ENCODE data around the gene AHNAK. TPM values are rescaled to one million over a fixed set of nuclear protein-coding genes. Genes with fewer than 3 reads are reported as not detected.
"Not testable (repeated sequence)": the region's sequence is repeated elsewhere in the genome, so short reads cannot be mapped to it uniquely, and the experiment has no call there.

Gene AHNAK
- total RNA-seq, 1 donor from 2014 or later = 214 TPM

DNA sequence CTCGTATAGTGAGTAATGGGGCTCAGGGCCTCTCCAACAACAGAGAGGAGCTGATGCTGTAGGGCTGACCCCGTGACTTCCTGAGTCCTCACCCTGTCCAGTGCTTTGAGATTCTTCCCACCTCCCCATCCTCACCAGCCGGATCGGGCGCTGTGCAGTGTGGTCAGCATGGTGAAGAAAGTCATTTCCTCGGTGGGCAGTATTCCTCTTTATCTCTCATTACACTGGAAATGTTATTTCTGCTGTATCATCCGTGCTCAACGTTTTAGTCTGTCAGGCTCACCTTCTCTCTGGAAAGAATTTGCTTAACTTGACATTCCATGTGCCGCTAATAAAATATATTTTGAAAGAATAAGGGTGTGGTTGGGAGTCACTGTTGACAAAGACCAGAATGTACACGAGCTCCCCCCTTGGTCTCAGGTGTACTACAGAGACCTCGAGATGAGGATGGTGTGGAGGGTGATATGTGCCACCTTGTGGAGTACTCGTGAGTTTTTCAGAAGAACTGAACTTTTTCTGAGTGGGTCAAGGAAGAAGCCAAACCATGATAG, 153.5 kb downstream of the AHNAK start:
- no peak for DNase-seq (ENCODE audit: low read depth in 2 of 2)

DNA sequence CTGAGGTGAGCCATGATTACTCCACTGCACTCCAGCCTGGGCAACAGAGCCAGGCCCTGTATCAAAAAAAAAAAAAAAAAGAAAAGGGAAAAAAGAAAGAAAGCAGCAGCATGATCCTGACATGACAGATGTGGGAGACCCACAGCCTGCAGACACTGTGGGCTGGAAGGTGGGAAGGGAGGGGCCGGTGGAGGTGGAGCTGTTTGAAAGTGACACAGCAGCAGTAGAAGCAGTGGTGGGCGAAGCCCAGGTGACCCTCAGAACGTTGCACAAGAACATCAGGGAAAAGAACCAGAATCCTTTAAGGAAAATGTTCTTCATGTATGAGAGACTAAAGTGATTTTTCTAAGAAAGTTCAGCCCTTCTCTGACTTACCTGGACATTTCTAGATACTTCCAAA, 154.1 kb downstream of the AHNAK start:
- no peak for DNase-seq (ENCODE audit: low read depth in 2 of 2)

DNA sequence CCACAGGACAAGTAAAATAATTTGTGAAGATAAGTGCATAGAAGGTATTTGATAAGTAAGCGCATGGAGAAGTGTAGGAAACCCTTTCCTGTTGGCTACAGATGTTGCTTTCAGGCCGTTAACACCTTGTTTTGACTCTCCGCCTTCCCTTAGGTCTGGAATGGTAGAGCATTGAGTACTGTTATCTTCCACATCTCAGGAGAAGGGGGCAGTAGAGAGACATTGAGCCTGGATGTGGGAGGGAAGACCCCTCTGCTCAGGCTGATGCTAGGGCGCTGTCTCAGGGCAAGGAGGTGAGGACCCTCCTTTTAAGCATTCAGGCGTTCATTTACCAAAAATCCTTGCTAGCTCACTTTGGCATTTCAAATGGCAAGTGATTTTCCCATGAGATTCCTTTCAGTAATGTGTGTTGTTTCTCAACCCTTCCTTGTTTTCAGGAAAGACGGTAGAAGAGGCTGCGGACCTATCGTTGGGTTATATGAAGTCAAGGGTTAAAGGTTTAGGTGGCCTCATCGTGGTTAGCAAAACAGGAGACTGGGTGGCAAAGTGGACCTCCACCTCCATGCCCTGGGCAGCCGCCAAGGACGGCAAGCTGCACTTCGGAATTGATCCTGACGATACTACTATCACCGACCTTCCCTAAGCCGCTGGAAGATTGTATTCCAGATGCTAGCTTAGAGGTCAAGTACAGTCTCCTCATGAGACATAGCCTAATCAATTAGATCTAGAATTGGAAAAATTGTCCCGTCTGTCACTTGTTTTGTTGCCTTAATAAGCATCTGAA, 154.8 kb downstream of the AHNAK start:
- no peak for DNase-seq (ENCODE audit: low read depth in 2 of 2)

DNA sequence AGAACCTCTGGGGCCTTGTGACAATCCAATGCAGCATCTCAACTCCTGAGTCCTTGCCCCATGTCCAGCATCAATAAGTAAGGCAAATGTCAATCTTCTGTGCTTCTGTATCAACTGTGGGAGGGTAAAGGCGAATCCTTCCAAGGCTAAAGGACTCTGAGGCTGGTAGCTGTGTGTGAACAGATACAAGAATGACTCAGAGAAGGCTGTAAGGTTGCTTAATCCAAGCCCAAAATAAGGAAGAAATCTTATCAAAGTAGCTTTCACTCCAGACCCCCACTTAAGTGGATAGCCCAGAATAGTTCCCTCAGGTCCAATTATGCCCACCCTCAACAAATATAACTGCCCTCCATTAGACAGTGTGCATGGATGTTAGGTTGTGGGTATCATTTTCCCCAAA, 155.9 kb downstream of the AHNAK start:
- DNase-seq (ENCODE audit: low read depth in 2 of 2) = no peak

DNA sequence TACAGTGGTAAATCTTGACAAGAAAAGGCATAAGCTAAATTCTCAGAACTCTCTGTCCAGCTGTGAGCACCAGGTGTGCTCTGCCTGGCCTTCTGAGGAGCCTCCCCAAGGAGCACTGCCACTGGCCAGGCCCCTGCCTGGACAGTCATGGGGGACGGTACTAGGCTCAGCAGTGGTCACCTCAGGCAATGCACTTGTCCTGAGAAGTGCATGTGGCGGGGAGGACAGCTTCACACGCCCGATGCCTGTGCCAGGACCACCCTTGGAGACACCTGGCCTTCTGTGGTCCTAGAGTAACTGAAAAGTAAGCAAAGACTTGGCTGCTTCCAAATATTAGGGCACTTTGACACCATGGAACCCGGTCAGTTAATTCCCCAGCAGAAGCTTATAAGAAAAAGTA, 156.4 kb downstream of the AHNAK start:
- no peak for DNase-seq (ENCODE audit: low read depth in 2 of 2)

DNA sequence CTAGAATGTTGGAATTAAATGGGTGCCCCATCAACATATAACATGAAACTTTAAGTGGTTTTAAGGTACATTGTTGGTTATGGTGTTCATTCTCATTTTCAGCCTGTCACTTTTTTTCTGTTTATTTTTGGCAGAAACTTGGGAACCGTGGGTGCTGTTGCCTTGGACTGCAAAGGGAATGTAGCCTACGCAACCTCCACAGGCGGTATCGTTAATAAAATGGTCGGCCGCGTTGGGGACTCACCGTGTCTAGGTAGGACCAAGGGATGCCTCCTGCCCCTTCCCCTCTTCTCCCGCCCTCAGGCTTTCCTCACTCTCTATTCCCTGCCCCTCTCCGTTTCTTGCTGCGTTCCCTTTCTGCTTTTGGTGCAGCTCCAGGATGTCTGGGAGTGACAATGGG, 157.6 kb downstream of the AHNAK start:
- DNase-seq (ENCODE audit: low read depth in 2 of 2) = no peak

DNA sequence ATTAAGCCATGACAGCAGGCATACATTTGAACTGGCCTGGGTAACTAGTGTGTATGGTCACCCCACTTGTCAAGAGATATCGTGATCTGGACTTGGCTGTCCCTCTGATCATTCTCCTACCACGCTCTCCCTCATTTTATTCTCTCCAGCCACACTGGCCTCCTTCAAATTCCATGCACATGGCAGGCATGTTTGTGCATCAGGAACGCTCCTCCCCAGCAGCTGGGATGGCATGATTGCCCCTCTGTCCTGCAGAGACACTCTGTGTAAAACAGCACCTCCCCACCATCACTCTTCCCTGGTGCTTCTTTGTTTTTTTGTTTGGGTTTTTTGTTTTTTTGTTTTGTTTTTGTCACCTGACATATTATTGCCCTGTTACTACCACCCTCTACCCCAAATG, 159.2 kb downstream of the AHNAK start:
- no peak for DNase-seq (ENCODE audit: low read depth in 2 of 2)

DNA sequence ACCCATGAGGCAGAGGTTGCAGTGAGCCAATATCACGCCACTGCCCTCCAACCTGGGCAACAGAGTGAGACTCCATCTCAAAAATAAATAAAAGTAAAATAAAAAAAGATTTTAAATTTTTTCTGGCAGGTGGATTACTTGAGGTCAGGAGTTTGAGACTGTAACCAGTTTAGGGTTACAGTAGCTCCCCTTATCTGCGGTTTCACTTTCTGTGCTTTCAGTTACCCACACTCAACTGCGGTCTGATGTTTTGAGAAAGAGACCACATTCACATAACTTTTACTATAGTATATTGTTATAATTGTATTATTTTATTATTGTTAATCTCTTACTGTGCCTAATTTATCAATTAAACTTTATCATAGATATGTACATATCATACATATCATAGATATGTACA, 160.5 kb downstream of the AHNAK start:
- DNase-seq (ENCODE audit: low read depth in 2 of 2) = not testable (repeated sequence)

DNA sequence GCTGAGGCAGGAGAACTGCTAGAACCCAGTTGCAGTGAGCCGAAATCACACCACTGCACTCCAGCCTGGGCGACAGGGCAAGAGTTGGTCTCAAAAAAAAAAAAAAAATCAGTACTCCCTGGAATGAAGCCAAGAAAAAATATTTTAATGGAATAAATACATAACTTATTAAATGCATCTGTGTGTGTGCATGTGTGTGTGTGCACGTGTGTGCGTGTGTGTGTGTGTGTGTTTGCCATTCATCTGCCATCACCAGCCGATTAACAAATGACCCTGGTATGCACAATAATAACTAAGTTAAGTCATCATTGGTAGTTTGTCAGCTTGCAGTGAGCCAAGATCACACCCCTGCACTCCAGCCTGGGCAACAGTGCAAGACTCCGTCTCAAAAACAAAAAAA, 162.8 kb downstream of the AHNAK start:
- DNase-seq (ENCODE audit: low read depth in 2 of 2) = no peak

Other genes with a start within 250 kb of the AHNAK start
- gene SCGB1D4, start 247.7 kb downstream of the AHNAK start, total RNA-seq = not detected in 2 replicates
- gene ASRGL1, start 209.4 kb downstream of the AHNAK start, total RNA-seq = 10.5 and 33.3 TPM in 2 replicates
- not detected in 2 replicates for gene SCGB1A1, start 127.8 kb downstream of the AHNAK start, total RNA-seq
- 1,150 and 1,533 TPM in 2 replicates for gene EEF1G, start 27.1 kb upstream of the AHNAK start, total RNA-seq
- gene TUT1, start 44.7 kb upstream of the AHNAK start, total RNA-seq = 7.6 and 14.5 TPM in 2 replicates
- 147 and 148 TPM in 2 replicates for gene MTA2, start 55.1 kb upstream of the AHNAK start, total RNA-seq
- gene EML3, start 66.0 kb upstream of the AHNAK start, total RNA-seq = 19.0 and 25.2 TPM in 2 replicates
- 2.4 and 3.3 TPM in 2 replicates for gene ROM1, start 66.5 kb upstream of the AHNAK start, total RNA-seq
- gene B3GAT3, start 75.2 kb upstream of the AHNAK start, total RNA-seq = 12.0 and 15.1 TPM in 2 replicates
- 170 and 189 TPM in 2 replicates for gene GANAB, start 99.8 kb upstream of the AHNAK start, total RNA-seq
- gene INTS5, start 106.5 kb upstream of the AHNAK start, total RNA-seq = 13.5 and 19.6 TPM in 2 replicates
- 25.5 and 37.5 TPM in 2 replicates for gene C11orf98, start 118.4 kb upstream of the AHNAK start, total RNA-seq
- gene CSKMT, start 118.5 kb upstream of the AHNAK start, total RNA-seq = 4.8 and 6.3 TPM in 2 replicates
- 8.3 and 9.9 TPM in 2 replicates for gene UQCC3, start 124.9 kb upstream of the AHNAK start, total RNA-seq
- 1.5 and 1.6 TPM in 2 replicates for gene LBHD1, start 125.5 kb upstream of the AHNAK start, total RNA-seq
- 126 and 131 TPM in 2 replicates for gene UBXN1, start 132.3 kb upstream of the AHNAK start, total RNA-seq
- gene LRRN4CL, start 142.7 kb upstream of the AHNAK start, total RNA-seq = 0.22 and 0.60 TPM in 2 replicates
- gene BSCL2, start 160.6 kb upstream of the AHNAK start, total RNA-seq = 17.7 and 26.4 TPM in 2 replicates
- gene GNG3, start 160.9 kb upstream of the AHNAK start, total RNA-seq = not detected in 2 replicates
- 7.0 and 9.7 TPM in 2 replicates for gene HNRNPUL2, start 180.7 kb upstream of the AHNAK start, total RNA-seq
- gene TTC9C, start 181.7 kb upstream of the AHNAK start, total RNA-seq = 23.4 and 24.6 TPM in 2 replicates
- 7.4 and 11.7 TPM in 2 replicates for gene ZBTB3, start 207.4 kb upstream of the AHNAK start, total RNA-seq
- gene POLR2G, start 214.8 kb upstream of the AHNAK start, total RNA-seq = 58.0 and 60.7 TPM in 2 replicates
- gene TAF6L, start 224.6 kb upstream of the AHNAK start, total RNA-seq = 19.8 and 31.9 TPM in 2 replicates
- 20.3 and 39.3 TPM in 2 replicates for gene TMEM179B, start 240.6 kb upstream of the AHNAK start, total RNA-seq
- gene TMEM223, start 245.2 kb upstream of the AHNAK start, total RNA-seq = 8.7 and 13.5 TPM in 2 replicates

Data from lung microvascular endothelial cell (primary cell).